Neural cell (in vitro differentiated cells): ENCODE data around the gene ACP4. TPM values are rescaled to one million over a fixed set of nuclear protein-coding genes. Genes with fewer than 3 reads are reported as not detected.

ENCODE experiments used
- H2AFZ ChIP-seq: fragments of 200-600, 300-800 bp; sonication (generic), shearing (Covaris generic); 2 replicates; pipeline ENCODE4 v1.6.0; 2014; ENCODE audit warnings: low read depth, mild to moderate bottlenecking, antibody characterized with exemption, low read length, moderate library complexity
- H3F3A ChIP-seq: fragments of 200-600 bp; shearing (Covaris generic); 2 replicates; pipeline ENCODE4 v1.6.1; 2016; ENCODE audit warnings: mild to moderate bottlenecking, moderate library complexity, mixed read lengths, antibody characterized with exemption, low read length; ENCODE audit not compliant: insufficient read depth, poor library complexity, severe bottlenecking
- H3K27ac ChIP-seq: fragments of 200-600, 300-800 bp; sonication (generic), shearing (Covaris generic); 2 replicates; pipeline ENCODE4 v1.5.1; 2014; ENCODE audit warnings: mild to moderate bottlenecking, low read length, moderate library complexity
- H3K27me3 ChIP-seq: fragments of 300-800, 200-600 bp; sonication (generic), shearing (Covaris generic); 2 replicates; pipeline ENCODE4 v1.6.0; 2014; ENCODE audit warnings: mild to moderate bottlenecking, low read depth, low read length, moderate library complexity; ENCODE audit not compliant: insufficient read depth
- H3K36me3 ChIP-seq: fragments of 300-800, 200-600 bp; sonication (generic), shearing (Covaris generic); 2 replicates; pipeline ENCODE4 v1.5.1; 2014; ENCODE audit warnings: mild to moderate bottlenecking, antibody characterized with exemption, low read length, moderate library complexity; ENCODE audit not compliant: insufficient read depth
- H3K4me2 ChIP-seq: fragments of 300-800, 200-600 bp; sonication (generic), shearing (Covaris generic); 2 replicates; pipeline ENCODE4 v1.6.0; 2014; ENCODE audit warnings: mild to moderate bottlenecking, low read length
- H3K4me3 ChIP-seq: fragments of 300-800, 200-600 bp; sonication (generic), shearing (Covaris generic); 2 replicates; pipeline ENCODE4 v1.5.1; 2014; ENCODE audit warnings: mild to moderate bottlenecking, low read length, moderate library complexity
- H3K79me2 ChIP-seq: fragments of 200-600 bp; shearing (Covaris generic); replicated peaks from 2 replicates; pipeline ENCODE4 v1.6.0; 2014; ENCODE audit warnings: mild to moderate bottlenecking, low read length, moderate library complexity; ENCODE audit not compliant: insufficient read depth
- H3K9ac ChIP-seq: fragments of 300-800, 200-600 bp; sonication (generic), shearing (Covaris generic); 2 replicates; pipeline ENCODE4 v1.6.1; 2016; ENCODE audit warnings: mild to moderate bottlenecking, low read length, mixed read lengths
- H3K9me2 ChIP-seq: fragments of 200-600 bp; shearing (Covaris generic); 2 replicates; pipeline ENCODE4 v1.6.1; 2016; ENCODE audit warnings: mild to moderate bottlenecking, low read length, mixed read lengths; ENCODE audit not compliant: insufficient read depth
- H3K9me3 ChIP-seq: fragments of 200-600, 300-800 bp; sonication (generic), shearing (Covaris generic); 2 replicates; pipeline ENCODE4 v1.6.1; 2016; ENCODE audit warnings: mild to moderate bottlenecking, mixed run types, low read length, moderate library complexity, mixed read lengths
- H4K20me1 ChIP-seq: fragments of 200-600 bp; shearing (Covaris generic); 2 replicates; pipeline ENCODE4 v1.6.1; 2016; ENCODE audit warnings: mild to moderate bottlenecking, mixed run types; ENCODE audit not compliant: insufficient read depth
- CTCF ChIP-seq: fragments of 450-650 bp; IDR thresholded peaks from 2 replicates; pipeline ENCODE4 v1.5.1; 2014; ENCODE audit warnings: antibody characterized with exemption, mild to moderate bottlenecking, moderate library complexity; ENCODE audit not compliant: poor library complexity, severe bottlenecking
- EP300 ChIP-seq: fragments of 450-650 bp; conservative IDR thresholded peaks from 2 replicates; pipeline ENCODE4 v1.6.1; 2014; ENCODE audit warnings: antibody characterized with exemption, mild to moderate bottlenecking, moderate library complexity; ENCODE audit not compliant: poor library complexity, severe bottlenecking
- EZH2 ChIP-seq: fragments of 200-600, 300-800 bp; shearing (Covaris generic), sonication (generic); IDR thresholded peaks from 2 replicates; pipeline ENCODE4 v1.6.1; 2014; ENCODE audit warnings: antibody characterized with exemption, low read length, borderline replicate concordance, mild to moderate bottlenecking; ENCODE audit not compliant: insufficient read depth, poor library complexity, severe bottlenecking
- MXI1 ChIP-seq: fragments of 450-650 bp; conservative IDR thresholded peaks from 2 replicates; pipeline ENCODE4 v1.6.1; 2014; ENCODE audit warnings: antibody characterized with exemption, mild to moderate bottlenecking; ENCODE audit not compliant: poor library complexity, severe bottlenecking
- POLR2AphosphoS5 ChIP-seq: IDR thresholded peaks from 2 replicates; pipeline ENCODE4 v1.6.1; 2012
- RAD21 ChIP-seq: fragments of 450-650 bp; conservative IDR thresholded peaks from 2 replicates; pipeline ENCODE4 v1.6.1; 2014; ENCODE audit warnings: antibody characterized with exemption, mild to moderate bottlenecking, moderate library complexity
- REST ChIP-seq: IDR thresholded peaks from 2 replicates; pipeline ENCODE4 v1.6.1; 2012; ENCODE audit warnings: borderline replicate concordance
- SMC3 ChIP-seq: fragments of 450-650 bp; conservative IDR thresholded peaks from 2 replicates; pipeline ENCODE4 v1.6.1; 2014; ENCODE audit warnings: antibody characterized with exemption, mild to moderate bottlenecking, moderate library complexity; ENCODE audit not compliant: poor library complexity
- TAF1 ChIP-seq: IDR thresholded peaks from 2 replicates; pipeline ENCODE4 v1.6.1; 2012; ENCODE audit warnings: low read depth
- polyA plus RNA-seq: library from polyadenylated mRNA; depleted of rRNA; stranded (reverse); fragments of >200 nt; gene quantifications from 2 replicates; pipeline ENCODE4 v1.2.3, GENCODE V29; 2014

The ACP4 gene
- polyA plus RNA-seq, 1 donor from 2014 or later = not detected

GRCh38 chr19:50815439-50815838, 25.2 kb downstream of the ACP4 start:
- Histone ChIP-seq H3K9ac (no peak overlapping the region), H3K27me3 (peaks cover 35% of the 10 kb centered on the region)

More at GRCh38 chr19:50815439-50815838, 25.2 kb downstream of the ACP4 start:
- no peak overlapping the region for H2AFZ ChIP-seq
- H3K79me2 ChIP-seq = no peaks in the 10 kb centered on the region
- H3K36me3 ChIP-seq = no peaks in the 10 kb centered on the region
- no peak for TF ChIP-seq SMC3
- TF ChIP-seq RAD21 = no peak
- no peak for TF ChIP-seq EZH2
- no peak for TF ChIP-seq EP300
- no peak for TF ChIP-seq MXI1
- no peak for TF ChIP-seq REST
- no peak for TF ChIP-seq CTCF
- TF ChIP-seq POLR2AphosphoS5 = no peak
- no peak for TF ChIP-seq TAF1
- H3K9me2 ChIP-seq = no peaks in the 10 kb centered on the region
- no peaks in the 10 kb centered on the region for H4K20me1 ChIP-seq
- H3F3A ChIP-seq = no peaks in the 10 kb centered on the region
- no peak overlapping the region for H3K4me2 ChIP-seq
- H3K4me3 ChIP-seq = no peak overlapping the region
- no peak overlapping the region for H3K27ac ChIP-seq
- no peaks in the 10 kb centered on the region for H3K9me3 ChIP-seq
